HG02798 (cell line): ENCODE data around the gene KRT73.

ENCODE experiments used
- ATAC-seq: cut with Tn5 transposase; IDR thresholded peaks from one replicate; pipeline ENCODE4 v1.9.1; 2021; ENCODE audit warnings: mild to moderate bottlenecking; ENCODE audit not compliant: unreplicated experiment, poor library complexity

Gene KRT73

GRCh38 chr12:52577316-52577715 is 41.0 kb downstream of the KRT73 start:
- ATAC-seq = no peak

- no peak for ATAC-seq
These were observed 42.4 kb downstream of the KRT73 start for GRCh38 chr12:52575948-52576347.

- ATAC-seq = no peak
These were observed 43.1 kb downstream of the KRT73 start for GRCh38 chr12:52575256-52575655.

DNA sequence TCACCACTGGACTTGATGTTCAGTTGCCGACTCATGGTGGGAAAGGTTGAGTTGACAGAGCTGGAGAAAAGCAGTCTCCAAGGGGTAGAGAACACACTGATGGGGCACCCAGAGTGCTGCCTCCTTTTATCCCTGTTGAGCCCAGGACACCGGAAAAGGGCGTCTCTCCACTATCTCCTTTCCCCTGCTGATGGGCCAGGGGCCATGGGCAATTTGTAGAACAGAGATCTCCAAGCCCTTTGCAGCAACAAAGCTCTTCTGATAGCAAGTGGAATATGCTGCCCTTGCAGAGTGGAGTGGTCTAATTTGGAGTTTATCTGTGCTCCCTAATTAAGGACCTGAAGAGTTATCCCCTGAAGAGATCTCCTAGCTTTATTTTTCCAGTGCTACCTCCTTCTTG is 44.6 kb downstream of the KRT73 start, which contains the start of gene KRT74:
Gene KRT74 (minus strand): TSS at position 101 of the 400 bp plus-strand sequence. CDS start 66 bp downstream, at position 35.
- no peak for ATAC-seq

DNA sequence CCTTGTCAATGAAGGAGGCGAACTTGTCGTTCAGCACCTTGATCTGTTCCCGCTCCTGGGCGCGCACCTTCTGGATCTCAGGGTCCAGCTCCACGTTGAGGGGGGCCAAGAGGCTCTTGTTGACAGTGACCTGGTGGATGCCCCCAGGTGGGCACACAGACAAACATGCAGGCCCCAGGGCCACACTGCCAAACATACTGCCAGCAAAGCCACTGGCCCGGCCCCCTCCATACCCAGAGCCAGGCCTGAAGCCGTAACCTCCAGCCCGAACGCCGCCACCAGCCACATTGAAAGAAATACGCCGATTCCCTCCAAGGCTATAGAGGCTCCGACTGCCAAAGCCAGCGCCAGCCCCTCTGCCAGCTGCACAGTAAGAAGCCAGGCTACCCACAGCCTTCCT is 45.1 kb downstream of the KRT73 start:
- ATAC-seq = no peak

DNA sequence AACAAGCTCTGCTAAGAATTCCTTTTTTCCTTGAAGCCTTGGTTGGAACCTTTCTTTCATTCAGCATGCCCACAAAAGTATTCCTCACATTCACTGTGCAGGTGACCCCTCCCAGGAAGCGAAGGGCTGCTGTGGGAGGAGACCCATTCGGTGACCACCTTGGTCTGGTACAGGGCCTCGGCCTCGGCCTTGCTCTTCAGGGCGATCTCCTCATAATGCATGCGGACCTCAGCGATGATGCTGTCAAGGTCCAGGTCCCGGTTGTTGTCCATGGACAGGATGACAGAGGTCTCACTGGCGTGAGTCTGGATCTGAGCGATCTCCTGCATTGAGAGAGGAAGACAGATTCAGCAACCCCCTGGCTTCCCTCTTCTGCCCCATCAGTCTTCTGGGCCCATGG is 47.8 kb downstream of the KRT73 start:
- no peak for ATAC-seq

DNA sequence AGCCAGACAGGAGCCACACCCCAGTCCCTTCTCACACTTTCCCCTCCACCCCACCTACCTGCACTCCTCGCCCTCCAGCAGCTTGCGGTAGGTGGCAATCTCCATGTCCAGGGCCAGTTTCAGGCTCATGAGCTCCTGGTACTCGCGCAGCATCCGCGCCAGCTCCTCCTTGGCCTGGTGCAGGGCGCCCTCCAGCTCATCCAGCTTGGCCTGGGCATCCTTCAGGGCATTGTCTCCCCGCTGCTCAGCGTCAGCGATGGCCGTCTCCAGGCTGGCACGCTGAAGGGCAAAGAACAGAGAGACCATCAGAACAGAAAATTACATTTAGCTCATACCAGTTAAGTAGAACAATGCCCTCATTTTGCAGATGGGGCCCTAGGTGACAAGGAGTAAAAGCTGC is 50.2 kb downstream of the KRT73 start:
- no peak for ATAC-seq

DNA sequence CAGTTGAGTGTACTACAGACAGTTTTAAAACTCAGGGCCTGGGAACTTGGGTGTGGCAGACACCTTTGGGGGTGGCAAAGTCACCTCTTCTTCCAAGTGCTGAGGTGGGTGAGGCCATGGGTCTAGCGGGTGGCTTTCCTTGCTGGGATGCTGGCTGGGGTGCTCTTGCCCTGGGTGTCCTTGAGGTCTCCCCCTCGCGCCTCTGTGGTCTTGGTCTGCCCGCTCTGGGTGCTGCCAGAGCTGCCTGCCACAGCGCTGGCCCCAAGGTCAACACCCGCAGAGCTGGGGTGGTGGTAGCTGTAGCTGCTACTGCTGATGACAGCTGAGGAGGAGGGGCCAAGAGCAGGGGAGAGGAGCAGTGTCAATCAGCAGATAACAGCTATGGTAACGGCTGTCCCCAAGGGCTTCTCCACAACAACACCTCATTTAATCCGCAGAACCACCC is 51.5 kb downstream of the KRT73 start:
- ATAC-seq = no peak

DNA sequence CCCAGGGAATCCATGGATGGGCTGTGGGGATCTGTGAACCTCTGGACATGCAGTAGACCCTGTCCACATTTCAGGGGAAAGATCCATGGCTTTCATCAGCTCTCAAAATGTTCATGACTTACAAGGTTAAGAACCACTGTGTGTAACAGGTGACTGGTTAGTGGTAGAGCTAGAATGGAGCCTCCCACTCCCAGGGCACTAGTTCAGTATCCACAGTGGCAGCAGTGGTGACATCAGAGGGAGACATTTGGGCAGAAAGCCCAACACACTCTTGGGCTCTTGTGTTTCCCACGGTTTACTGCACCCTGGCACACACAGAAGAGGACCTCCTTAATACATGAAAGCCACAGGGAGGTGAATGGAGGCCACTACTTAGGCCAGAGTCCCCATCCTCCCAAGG is 53.8 kb downstream of the KRT73 start:
- ATAC-seq = no peak

DNA sequence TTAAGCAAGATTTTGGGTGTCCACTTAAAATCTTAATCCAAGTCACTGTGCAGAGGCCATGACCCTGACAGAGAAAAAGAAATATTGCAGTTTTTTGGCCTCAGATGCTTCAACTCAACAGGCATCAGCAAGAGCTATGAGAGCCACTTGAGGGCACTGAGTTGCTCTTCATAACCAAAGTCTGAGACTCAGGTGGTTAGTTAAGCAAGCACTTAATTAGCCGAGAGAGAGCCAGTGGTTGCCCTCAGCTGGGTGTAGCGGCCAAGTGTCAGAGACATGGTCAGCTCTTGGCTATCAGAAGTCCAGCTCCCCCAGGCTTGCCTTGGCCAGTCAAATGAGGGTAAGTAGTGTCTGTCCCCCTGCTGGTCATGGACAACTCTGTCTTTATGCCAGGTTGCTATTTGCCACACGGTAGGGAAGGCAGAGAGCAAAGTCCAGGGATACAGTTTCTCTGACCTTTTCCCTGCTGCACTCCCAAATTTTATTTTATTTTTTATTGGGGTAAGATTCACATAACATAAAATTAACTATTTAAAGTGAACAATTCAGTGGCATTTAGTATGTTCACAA is 56.4 kb downstream of the KRT73 start:
- no peak for ATAC-seq

- no peak for ATAC-seq
These were observed 58.4 kb downstream of the KRT73 start for GRCh38 chr12:52559979-52560378.

- no peak for ATAC-seq
These were observed 59.4 kb downstream of the KRT73 start for GRCh38 chr12:52558781-52559445.
